ENCODE measurements around the gene MPIG6B. TPM values are rescaled to one million over a fixed set of nuclear protein-coding genes. Genes with fewer than 3 reads are reported as not detected.

MPIG6B gene
- total and polyA plus RNA-seq, 11 donors = 0.17 to 1.00 (median 0.34) TPM; not detected in 2

GRCh38 chr6:31691078-31691463 is 32.1 kb upstream of the MPIG6B start:
- DNase-seq = no peak
- ATAC-seq = no peak
- no peak overlapping the region for H3K27ac ChIP-seq
- H3K4me3 ChIP-seq = no peak overlapping the region
- no peaks in the 10 kb centered on the region for H3K27me3 ChIP-seq
- WGBS, 4 donors = 89 to 94% (median 90%) methylated on average over 6 of the region's 6 CpGs
- TF ChIP-seq POLR2A (IDR thresholded peaks at IDR 0.05) (no peak), CTCF (IDR thresholded peaks at IDR 0.05) (no peak)
- intact Hi-C loops (cut with DNase I) = no loop called here
- H3K4me1 ChIP-seq = peaks cover 0 to 5% (median 0%) of the 10 kb centered on the region in 12 donors
- peaks cover 0 to 100% (median 100%) of the 10 kb centered on the region in 9 donors for H3K36me3 ChIP-seq
- H3K9me3 ChIP-seq = no peaks in the 10 kb centered on the region

- no peak overlapping the region for H3K27ac ChIP-seq
- TF ChIP-seq POLR2A (IDR thresholded peaks at IDR 0.05) (no peak), CTCF (IDR thresholded peaks at IDR 0.05) (no peak)
- H3K9me3 ChIP-seq = no peaks in the 10 kb centered on the region
- DNase-seq (peak in 1 of 5 donors; percentile 30), ATAC-seq (no peak)
- H3K4me1 ChIP-seq = peaks cover 0 to 5% (median 0%) of the 10 kb centered on the region in 12 donors
- no peaks in the 10 kb centered on the region for H3K27me3 ChIP-seq
- intact Hi-C loops (cut with DNase I) = no loop called here
- H3K36me3 ChIP-seq = peaks cover 0 to 100% (median 100%) of the 10 kb centered on the region in 9 donors
- WGBS, 4 donors = 92 to 96% (median 95%) methylated on average over 6 to 12 of the region's 12 CpGs
- no peak overlapping the region for H3K4me3 ChIP-seq
Measured at GRCh38 chr6:31691564-31692108, 31.5 kb upstream of the MPIG6B start.

GRCh38 chr6:31692353-31692752 is 30.8 kb upstream of the MPIG6B start:
- Histone ChIP-seq H3K4me1 (peaks cover 0 to 5% (median 0%) of the 10 kb centered on the region in 12 donors), H3K27ac (no peak overlapping the region), H3K27me3 (no peaks in the 10 kb centered on the region), H3K36me3 (peaks cover 0 to 100% (median 99%) of the 10 kb centered on the region in 9 donors), H3K9me3 (no peaks in the 10 kb centered on the region), H3K4me3 (no peak overlapping the region)
- DNase-seq (peak in 1 of 5 donors; percentile 12), ATAC-seq (no peak)
- no peak for TF ChIP-seq POLR2A (IDR thresholded peaks at IDR 0.05)
- no peak for TF ChIP-seq CTCF (IDR thresholded peaks at IDR 0.05)
- WGBS, 4 donors = 77 to 82% (median 79%) methylated on average over 4 of the region's 4 CpGs
- intact Hi-C loops (cut with DNase I) = no loop called here

GRCh38 chr6:31692886-31693285 is 30.3 kb upstream of the MPIG6B start:
- Histone ChIP-seq H3K36me3 (peaks cover 0 to 100% (median 96%) of the 10 kb centered on the region in 9 donors), H3K9me3 (no peaks in the 10 kb centered on the region), H3K4me1 (peaks cover 0 to 8% (median 0%) of the 10 kb centered on the region in 12 donors), H3K4me3 (no peak overlapping the region), H3K27ac (no peak overlapping the region), H3K27me3 (no peaks in the 10 kb centered on the region)
- no peak for TF ChIP-seq CTCF (IDR thresholded peaks at IDR 0.05)
- no peak for TF ChIP-seq POLR2A (IDR thresholded peaks at IDR 0.05)
- WGBS, 4 donors = 80 to 90% (median 86%) methylated on average over 9 of the region's 9 CpGs
- DNase-seq (no peak), ATAC-seq (no peak)
- intact Hi-C loops (cut with DNase I) = no loop called here

Measured in heart left ventricle (tissue), 16 donors.